ENCODE data around the gene TCEAL9. TPM values are rescaled to one million over a fixed set of nuclear protein-coding genes. Genes with fewer than 3 reads are reported as not detected.

Gene TCEAL9
- total RNA-seq, 3 donors from 2014 or later (not counting 1 experiment from before 2014, with no cell fraction given): 0.40 TPM; not detected in 2

GRCh38 chrX:103367502-103367901 is 11.2 kb downstream of the TCEAL9 start:
- Histone ChIP-seq H3K4me1 (ENCODE audit: control insufficient read depth, insufficient read depth, low read length) (no peaks in the 10 kb centered on the region), H3K9me3 (ENCODE audit: control insufficient read depth, insufficient read depth, low read length) (no peaks in the 10 kb centered on the region), H3K27me3 (ENCODE audit: control insufficient read depth, insufficient read depth, low read length) (no peaks in the 10 kb centered on the region), H3K4me3 (ENCODE audit: low read length) (no peak overlapping the region), H3K27ac (ENCODE audit: low read length) (no peak overlapping the region), H3K36me3 (ENCODE audit: control insufficient read depth, insufficient read depth, low read length) (no peaks in the 10 kb centered on the region)
- intact Hi-C loops (cut with micrococcal nuclease): no loop called here
- H3K4me1 Mint-ChIP-seq: no peaks in the 10 kb centered on the region
- no peaks in the 10 kb centered on the region for H3K36me3 Mint-ChIP-seq
- WGBS (ENCODE audit: insufficient coverage): no CpG with 5 or more reads among the region's 1 CpG
- ATAC-seq (no peak), DNase-seq (no peak)
- no peak overlapping the region for H3K4me3 Mint-ChIP-seq
- H3K27me3 Mint-ChIP-seq (ENCODE audit: low read depth in 2 of 2): peaks cover 9 to 30% of the 10 kb centered on the region in 2 donors
- no peak overlapping the region for H3K27ac Mint-ChIP-seq
- TF ChIP-seq, protein P1, sequence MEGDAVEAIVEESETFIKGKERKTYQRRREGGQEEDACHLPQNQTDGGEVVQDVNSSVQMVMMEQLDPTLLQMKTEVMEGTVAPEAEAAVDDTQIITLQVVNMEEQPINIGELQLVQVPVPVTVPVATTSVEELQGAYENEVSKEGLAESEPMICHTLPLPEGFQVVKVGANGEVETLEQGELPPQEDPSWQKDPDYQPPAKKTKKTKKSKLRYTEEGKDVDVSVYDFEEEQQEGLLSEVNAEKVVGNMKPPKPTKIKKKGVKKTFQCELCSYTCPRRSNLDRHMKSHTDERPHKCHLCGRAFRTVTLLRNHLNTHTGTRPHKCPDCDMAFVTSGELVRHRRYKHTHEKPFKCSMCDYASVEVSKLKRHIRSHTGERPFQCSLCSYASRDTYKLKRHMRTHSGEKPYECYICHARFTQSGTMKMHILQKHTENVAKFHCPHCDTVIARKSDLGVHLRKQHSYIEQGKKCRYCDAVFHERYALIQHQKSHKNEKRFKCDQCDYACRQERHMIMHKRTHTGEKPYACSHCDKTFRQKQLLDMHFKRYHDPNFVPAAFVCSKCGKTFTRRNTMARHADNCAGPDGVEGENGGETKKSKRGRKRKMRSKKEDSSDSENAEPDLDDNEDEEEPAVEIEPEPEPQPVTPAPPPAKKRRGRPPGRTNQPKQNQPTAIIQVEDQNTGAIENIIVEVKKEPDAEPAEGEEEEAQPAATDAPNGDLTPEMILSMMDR (IDR thresholded peaks at IDR 0.05): no peak
- H3K9me3 Mint-ChIP-seq: no peaks in the 10 kb centered on the region

GRCh38 chrX:103369479-103369878 is 13.2 kb downstream of the TCEAL9 start:
- Mint-ChIP-seq H3K4me1 (no peaks in the 10 kb centered on the region), H3K4me3 (no peak overlapping the region), H3K9me3 (no peaks in the 10 kb centered on the region), H3K27me3 (ENCODE audit: low read depth in 2 of 2) (peaks cover 9 to 31% of the 10 kb centered on the region in 2 donors), H3K36me3 (no peaks in the 10 kb centered on the region), H3K27ac (no peak overlapping the region)
- Histone ChIP-seq H3K4me1 (ENCODE audit: control insufficient read depth, insufficient read depth, low read length) (no peaks in the 10 kb centered on the region), H3K9me3 (ENCODE audit: control insufficient read depth, insufficient read depth, low read length) (no peaks in the 10 kb centered on the region), H3K27me3 (ENCODE audit: control insufficient read depth, insufficient read depth, low read length) (no peaks in the 10 kb centered on the region), H3K4me3 (ENCODE audit: low read length) (no peak overlapping the region), H3K27ac (ENCODE audit: low read length) (no peak overlapping the region), H3K36me3 (ENCODE audit: control insufficient read depth, insufficient read depth, low read length) (no peaks in the 10 kb centered on the region)
- intact Hi-C loops (cut with micrococcal nuclease): no loop called here
- DNase-seq (no peak), ATAC-seq (no peak)
- TF ChIP-seq, protein P1 (IDR thresholded peaks at IDR 0.05): no peak

DNA sequence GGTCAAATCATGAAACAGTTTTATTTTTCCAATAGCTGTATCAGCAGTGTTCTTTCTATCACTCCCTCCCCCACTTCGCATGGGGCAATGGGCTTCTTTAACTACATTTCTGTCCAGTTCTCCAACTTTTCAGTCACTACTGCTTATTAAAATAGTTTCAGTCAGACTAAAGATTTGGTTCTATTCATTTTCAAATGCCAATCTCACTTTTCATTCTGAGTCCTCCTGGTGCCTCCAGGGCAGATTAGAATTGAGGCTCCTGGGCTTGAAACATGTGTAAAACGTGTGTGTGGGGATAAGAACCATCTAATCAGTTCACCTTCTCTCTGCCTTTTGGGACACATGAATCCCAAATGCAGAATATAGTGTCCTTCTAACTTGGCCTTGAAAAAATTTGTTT is 16.6 kb downstream of the TCEAL9 start:
- ATAC-seq: no peak
- H3K27me3 ChIP-seq (ENCODE audit: control insufficient read depth, insufficient read depth, low read length): no peaks in the 10 kb centered on the region
- TF ChIP-seq, protein P1 (IDR thresholded peaks at IDR 0.05): no peak
- H3K9me3 ChIP-seq (ENCODE audit: control insufficient read depth, insufficient read depth, low read length): no peaks in the 10 kb centered on the region
- Mint-ChIP-seq H3K4me3 (no peak overlapping the region), H3K27ac (no peak overlapping the region), H3K27me3 (ENCODE audit: low read depth in 2 of 2) (peaks cover 15 to 16% of the 10 kb centered on the region in 2 donors), H3K36me3 (no peaks in the 10 kb centered on the region), H3K4me1 (peaks cover 0 to 9% of the 10 kb centered on the region in 2 donors), H3K9me3 (no peaks in the 10 kb centered on the region)
- H3K36me3 ChIP-seq (ENCODE audit: control insufficient read depth, insufficient read depth, low read length): no peaks in the 10 kb centered on the region
- H3K27ac ChIP-seq (ENCODE audit: low read length): no peak overlapping the region
- H3K4me1 ChIP-seq (ENCODE audit: control insufficient read depth, insufficient read depth, low read length): peaks cover 5% of the 10 kb centered on the region
- no peak overlapping the region for H3K4me3 ChIP-seq (ENCODE audit: low read length)
- 90% methylated on average over 2 of the region's 2 CpGs for WGBS (ENCODE audit: insufficient coverage)
- DNase-seq: no peak
- intact Hi-C loops (cut with micrococcal nuclease): no loop called here

GRCh38 chrX:103373581-103373980 is 17.3 kb downstream of the TCEAL9 start:
- peaks cover 0 to 9% of the 10 kb centered on the region in 2 donors for H3K4me1 Mint-ChIP-seq
- Histone ChIP-seq H3K4me3 (ENCODE audit: low read length) (no peak overlapping the region), H3K4me1 (ENCODE audit: control insufficient read depth, insufficient read depth, low read length) (peaks cover 5% of the 10 kb centered on the region), H3K27ac (ENCODE audit: low read length) (no peak overlapping the region), H3K9me3 (ENCODE audit: control insufficient read depth, insufficient read depth, low read length) (no peaks in the 10 kb centered on the region), H3K27me3 (ENCODE audit: control insufficient read depth, insufficient read depth, low read length) (no peaks in the 10 kb centered on the region), H3K36me3 (ENCODE audit: control insufficient read depth, insufficient read depth, low read length) (no peaks in the 10 kb centered on the region)
- no peak for DNase-seq
- H3K4me3 Mint-ChIP-seq: no peak overlapping the region
- peaks cover 14 to 15% of the 10 kb centered on the region in 2 donors for H3K27me3 Mint-ChIP-seq (ENCODE audit: low read depth in 2 of 2)
- no peaks in the 10 kb centered on the region for H3K9me3 Mint-ChIP-seq
- WGBS (ENCODE audit: insufficient coverage): no CpG with 5 or more reads among the region's 3 CpGs
- TF ChIP-seq, protein P1 (IDR thresholded peaks at IDR 0.05): no peak
- no peak for ATAC-seq
- intact Hi-C loops (cut with micrococcal nuclease): no loop called here
- H3K27ac Mint-ChIP-seq: no peak overlapping the region
- H3K36me3 Mint-ChIP-seq: no peaks in the 10 kb centered on the region

Data from natural killer cell (primary cell).